ENCODE results near the gene SPATA9. TPM values are rescaled to one million over a fixed set of nuclear protein-coding genes. Genes with fewer than 3 reads are reported as not detected.

The SPATA9 gene
- total and polyA plus RNA-seq, 9 of the 15 experiments (the other 6 are each of a cell fraction or from before 2014, with no cell fraction given) = 0.16 to 5.5 (median 0.39) TPM; not detected in 3

DNA sequence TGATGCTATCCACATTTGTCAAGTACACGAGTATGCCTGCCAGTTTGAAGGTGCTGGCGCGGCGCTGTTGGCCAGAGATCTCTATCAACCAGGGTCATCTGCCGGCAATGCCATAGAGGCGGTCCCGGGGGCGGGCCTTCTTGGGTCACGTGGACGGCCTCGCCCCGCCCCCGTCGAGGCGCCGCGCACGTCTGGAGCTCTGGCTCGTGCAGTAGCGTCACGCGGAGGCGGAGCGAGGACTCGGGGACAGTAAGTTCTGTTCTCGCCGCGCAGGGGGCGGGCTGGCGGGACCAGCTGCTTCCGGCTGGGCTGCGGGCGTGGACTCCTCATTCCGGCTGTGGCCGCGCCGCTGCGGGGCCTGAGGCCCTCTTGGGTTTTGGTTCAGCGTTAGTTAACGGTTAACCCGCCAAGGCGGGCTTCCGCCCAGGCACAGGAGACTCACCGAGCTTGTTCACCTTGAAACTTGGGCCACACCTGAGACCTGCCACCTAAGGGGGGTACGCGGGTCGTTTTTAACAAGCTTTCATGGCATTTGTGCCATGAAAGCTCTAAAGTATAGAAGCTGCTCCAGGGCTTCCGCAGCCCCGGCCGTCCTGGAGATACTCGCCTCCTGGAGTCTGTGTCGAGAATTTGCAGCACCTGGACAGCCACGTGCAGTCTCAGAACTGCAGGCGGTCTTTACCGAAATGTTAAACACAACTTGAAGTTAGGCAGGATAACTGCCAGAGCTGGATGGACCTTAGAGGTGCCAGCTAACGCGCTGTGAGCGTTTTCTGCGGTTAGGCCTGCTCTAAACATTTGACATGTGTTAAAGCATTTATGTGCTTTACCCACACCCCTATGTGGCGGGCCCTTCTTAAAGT, 36.0 kb downstream of the SPATA9 start, which contains the start of gene RFESD (continued):
- TF ChIP-seq, protein P1, sequence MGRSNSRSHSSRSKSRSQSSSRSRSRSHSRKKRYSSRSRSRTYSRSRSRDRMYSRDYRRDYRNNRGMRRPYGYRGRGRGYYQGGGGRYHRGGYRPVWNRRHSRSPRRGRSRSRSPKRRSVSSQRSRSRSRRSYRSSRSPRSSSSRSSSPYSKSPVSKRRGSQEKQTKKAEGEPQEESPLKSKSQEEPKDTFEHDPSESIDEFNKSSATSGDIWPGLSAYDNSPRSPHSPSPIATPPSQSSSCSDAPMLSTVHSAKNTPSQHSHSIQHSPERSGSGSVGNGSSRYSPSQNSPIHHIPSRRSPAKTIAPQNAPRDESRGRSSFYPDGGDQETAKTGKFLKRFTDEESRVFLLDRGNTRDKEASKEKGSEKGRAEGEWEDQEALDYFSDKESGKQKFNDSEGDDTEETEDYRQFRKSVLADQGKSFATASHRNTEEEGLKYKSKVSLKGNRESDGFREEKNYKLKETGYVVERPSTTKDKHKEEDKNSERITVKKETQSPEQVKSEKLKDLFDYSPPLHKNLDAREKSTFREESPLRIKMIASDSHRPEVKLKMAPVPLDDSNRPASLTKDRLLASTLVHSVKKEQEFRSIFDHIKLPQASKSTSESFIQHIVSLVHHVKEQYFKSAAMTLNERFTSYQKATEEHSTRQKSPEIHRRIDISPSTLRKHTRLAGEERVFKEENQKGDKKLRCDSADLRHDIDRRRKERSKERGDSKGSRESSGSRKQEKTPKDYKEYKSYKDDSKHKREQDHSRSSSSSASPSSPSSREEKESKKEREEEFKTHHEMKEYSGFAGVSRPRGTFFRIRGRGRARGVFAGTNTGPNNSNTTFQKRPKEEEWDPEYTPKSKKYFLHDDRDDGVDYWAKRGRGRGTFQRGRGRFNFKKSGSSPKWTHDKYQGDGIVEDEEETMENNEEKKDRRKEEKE (IDR thresholded peaks at IDR 0.05; ENCODE audit: borderline replicate concordance in 1 of 2, control insufficient read depth in 1 of 2, low read depth in 2 of 2, low read length in 1 of 2) = peak in 1 of 2 experiments; percentile 92; a peak in 1 of 4 replicates
- TF ChIP-seq ARID2 (IDR thresholded peaks at IDR 0.05) (no peak), ZNF174 (CRISPR knock-in tag; IDR thresholded peaks at IDR 0.05) (no peak), EHMT2 (IDR thresholded peaks at IDR 0.05) (no peak), HNRNPUL1 (IDR thresholded peaks at IDR 0.05; ENCODE audit: low read length) (no peak), ZNF324 (CRISPR knock-in tag; IDR thresholded peaks at IDR 0.05) (no peak), MBD1 (CRISPR knock-in tag; IDR thresholded peaks at IDR 0.05) (no peak), SP1 (CRISPR knock-in tag; IDR thresholded peaks at IDR 0.05) (peak; percentile 95), ELF1 (tag; IDR thresholded peaks at IDR 0.05) (peak; percentile 86), SIX5 (IDR thresholded peaks at IDR 0.05; ENCODE audit: borderline replicate concordance in 1 of 2, insufficient read depth in 1 of 2, low read depth in 1 of 2, low read length in 2 of 2) (no peak), SMARCE1 (IDR thresholded peaks at IDR 0.05) (no peak)
- TF ChIP-seq, protein P2, sequence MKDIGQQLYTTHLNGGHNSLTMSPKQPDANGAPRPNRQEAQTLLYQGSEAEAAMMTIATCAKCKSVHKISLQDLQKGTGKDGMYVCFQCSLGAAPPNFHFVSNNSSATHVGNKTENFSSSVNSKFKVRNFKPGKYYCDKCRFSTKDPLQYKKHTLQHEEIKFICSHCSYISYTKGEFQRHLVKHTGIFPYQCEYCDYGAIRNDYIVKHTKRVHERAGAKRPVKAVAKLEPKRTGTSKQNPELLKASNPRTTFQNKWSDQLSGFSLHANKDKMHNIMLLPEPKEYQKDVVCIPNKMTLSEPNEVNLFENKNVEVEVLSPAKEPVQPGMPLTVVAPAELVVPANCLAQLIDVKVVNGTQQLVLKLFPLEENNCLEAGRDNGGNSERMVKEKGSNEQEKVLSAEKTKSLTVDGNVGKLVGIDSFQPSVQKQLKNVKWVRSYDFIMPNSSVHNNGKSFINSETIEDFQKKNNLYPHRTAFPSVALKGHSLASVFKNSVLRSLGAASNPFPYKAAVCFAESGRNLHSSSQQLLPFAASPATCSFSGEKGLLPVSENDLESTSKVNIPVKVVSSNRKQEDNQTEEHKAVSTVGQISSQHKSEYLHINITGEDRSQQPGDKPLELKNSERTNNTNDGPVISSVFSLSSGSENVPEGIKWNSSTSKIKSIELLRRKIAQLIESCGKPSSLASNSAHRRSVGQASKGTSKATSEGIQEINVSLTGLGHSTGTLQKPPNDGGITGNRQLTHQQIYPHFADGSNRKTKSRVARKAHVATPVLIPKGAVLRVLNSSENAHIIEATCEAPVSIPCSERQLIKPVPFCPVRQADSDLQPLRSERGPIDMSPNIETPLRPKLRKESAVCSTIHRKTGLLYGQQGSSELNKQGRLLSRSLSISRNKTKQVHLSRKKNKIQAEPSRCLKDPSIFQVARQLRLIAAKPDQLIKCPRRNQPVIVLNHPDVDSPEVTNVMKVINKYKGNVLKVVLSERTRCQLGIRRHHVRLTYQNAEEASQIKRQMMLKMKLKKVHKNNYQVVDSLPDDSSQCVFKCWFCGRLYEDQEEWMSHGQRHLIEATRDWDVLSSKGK (CRISPR knock-in tag; IDR thresholded peaks at IDR 0.05) = no peak
- TF ChIP-seq, protein P3, sequence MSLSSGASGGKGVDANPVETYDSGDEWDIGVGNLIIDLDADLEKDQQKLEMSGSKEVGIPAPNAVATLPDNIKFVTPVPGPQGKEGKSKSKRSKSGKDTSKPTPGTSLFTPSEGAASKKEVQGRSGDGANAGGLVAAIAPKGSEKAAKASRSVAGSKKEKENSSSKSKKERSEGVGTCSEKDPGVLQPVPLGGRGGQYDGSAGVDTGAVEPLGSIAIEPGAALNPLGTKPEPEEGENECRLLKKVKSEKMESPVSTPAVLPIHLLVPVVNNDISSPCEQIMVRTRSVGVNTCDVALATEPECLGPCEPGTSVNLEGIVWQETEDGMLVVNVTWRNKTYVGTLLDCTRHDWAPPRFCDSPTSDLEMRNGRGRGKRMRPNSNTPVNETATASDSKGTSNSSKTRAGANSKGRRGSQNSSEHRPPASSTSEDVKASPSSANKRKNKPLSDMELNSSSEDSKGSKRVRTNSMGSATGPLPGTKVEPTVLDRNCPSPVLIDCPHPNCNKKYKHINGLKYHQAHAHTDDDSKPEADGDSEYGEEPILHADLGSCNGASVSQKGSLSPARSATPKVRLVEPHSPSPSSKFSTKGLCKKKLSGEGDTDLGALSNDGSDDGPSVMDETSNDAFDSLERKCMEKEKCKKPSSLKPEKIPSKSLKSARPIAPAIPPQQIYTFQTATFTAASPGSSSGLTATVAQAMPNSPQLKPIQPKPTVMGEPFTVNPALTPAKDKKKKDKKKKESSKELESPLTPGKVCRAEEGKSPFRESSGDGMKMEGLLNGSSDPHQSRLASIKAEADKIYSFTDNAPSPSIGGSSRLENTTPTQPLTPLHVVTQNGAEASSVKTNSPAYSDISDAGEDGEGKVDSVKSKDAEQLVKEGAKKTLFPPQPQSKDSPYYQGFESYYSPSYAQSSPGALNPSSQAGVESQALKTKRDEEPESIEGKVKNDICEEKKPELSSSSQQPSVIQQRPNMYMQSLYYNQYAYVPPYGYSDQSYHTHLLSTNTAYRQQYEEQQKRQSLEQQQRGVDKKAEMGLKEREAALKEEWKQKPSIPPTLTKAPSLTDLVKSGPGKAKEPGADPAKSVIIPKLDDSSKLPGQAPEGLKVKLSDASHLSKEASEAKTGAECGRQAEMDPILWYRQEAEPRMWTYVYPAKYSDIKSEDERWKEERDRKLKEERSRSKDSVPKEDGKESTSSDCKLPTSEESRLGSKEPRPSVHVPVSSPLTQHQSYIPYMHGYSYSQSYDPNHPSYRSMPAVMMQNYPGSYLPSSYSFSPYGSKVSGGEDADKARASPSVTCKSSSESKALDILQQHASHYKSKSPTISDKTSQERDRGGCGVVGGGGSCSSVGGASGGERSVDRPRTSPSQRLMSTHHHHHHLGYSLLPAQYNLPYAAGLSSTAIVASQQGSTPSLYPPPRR (CRISPR knock-in tag; IDR thresholded peaks at IDR 0.05; ENCODE audit: borderline replicate concordance) = no peak
